Measurements from ENCODE around the gene RNF208.

Gene RNF208

DNA sequence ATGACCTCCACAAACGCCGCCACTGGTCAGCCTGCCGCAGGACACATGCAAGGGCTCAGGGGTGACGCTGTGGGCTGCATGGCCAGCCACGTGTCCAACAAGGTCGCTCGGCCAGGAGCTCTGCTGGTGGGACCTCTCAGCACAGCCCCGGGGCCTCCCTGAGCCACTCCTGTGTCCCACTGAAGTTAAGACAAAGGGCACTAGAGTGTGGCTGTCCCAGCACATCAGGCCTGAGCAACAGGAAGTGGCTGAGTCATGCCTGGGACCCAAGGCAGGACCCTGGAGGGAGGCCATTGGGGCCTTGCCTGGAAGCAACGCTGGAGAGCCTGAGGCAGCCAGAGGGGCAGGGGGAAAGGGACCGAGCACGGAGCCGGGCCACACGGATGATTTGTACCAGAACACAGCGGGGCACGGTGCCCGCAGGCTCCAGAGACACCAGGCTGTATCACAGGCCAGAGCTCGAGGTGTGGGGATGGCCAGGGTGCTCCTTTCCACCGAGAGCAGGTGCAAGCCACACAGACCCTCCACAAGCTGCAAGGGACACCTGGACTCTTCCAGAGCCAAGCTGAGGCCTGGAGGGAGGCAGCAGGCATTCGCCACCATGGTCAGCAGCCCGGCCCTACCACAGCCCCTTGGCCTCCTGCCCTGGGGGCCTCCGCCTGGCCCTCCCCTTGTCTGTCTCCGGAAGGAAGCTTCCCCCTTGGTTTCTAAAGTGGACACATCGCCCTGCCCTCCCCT is 43.7 kb downstream of the RNF208 start:
- no peak for DNase-seq (ENCODE audit: low read depth in 1 of 2, low spot score in 1 of 2)

DNA sequence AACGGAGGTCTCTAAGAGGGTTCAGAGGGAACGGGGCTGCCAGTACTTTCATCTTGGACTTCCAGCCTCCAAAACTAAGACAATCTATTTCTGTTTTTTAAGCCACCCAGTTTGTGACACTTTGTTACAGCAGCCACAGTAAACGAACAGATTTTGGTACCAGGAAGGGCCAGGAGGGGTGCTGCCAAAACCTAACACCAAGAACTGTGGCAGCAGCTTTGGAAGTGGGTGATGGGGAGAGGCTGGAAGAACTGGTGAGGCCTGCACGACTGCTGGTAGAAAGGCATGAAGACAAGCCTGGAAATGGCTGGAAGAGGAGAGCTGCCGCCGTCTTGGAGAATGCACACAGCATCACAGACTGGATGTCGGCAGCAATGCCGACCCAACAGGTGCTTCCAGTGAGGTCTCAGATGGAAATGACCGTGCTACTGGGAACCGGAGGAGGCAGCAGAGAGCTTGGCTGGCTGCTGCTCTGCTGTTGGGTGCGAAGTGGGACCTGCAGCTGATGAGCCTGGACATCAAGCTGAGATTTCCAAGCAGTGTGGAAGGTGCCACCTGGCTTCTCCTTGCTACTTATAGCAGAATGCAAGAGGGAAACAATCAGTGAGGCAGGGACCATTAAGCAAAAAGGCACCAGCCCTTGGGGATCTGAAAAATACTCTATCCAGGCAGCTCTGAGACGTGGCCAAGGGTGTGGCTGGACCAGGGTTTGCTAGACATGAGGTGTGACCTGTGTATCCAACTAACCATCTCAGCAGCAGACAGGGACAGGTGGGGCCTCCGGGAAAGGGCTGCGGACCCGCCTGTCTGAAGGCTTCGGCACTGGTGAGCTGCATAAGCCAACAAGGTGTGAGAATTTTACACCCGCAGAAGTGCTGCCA is 45.5 kb downstream of the RNF208 start:
- DNase-seq (ENCODE audit: low read depth in 1 of 2, low spot score in 1 of 2) = no peak

DNA sequence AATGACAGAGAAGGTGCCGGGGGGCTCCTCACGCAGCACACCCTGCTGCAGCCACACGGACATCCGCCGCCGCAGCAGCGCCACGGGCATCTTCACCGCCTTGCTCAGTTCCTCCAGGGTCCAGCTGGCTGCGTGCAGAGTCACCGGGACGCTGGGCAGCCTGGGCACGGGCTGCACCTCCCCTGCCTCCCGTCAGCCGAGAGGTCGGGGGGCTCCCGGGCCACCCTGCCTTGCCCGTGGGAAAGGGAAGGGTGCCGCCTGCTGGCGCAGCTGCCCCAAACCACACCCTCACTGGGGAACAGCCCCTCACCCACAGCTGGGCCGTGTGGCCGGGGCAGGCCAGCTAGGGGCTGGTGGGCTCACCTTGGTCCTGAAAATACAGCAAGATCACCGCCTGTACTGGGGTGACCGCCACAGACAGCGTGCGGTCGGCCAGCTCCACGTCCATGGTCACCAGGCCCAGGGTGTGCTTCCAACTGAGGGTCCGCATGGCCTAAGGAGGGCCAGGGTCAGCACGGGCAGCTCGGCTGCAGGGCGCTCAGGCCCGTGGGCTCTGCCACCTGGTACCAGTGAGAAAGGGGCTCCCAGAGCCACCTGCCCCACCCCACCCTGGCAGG is 46.6 kb downstream of the RNF208 start:
- no peak for DNase-seq (ENCODE audit: low read depth in 1 of 2, low spot score in 1 of 2)

GRCh38 chr9:137174722-137175293 is 47.2 kb downstream of the RNF208 start:
- no peak for DNase-seq (ENCODE audit: low read depth in 1 of 2, low spot score in 1 of 2)

- no peak for DNase-seq (ENCODE audit: low read depth in 1 of 2, low spot score in 1 of 2)
Observed at GRCh38 chr9:137173796-137174664, 48.0 kb downstream of the RNF208 start.

GRCh38 chr9:137172901-137173795 is 48.9 kb downstream of the RNF208 start:
- no peak for DNase-seq (ENCODE audit: low read depth in 1 of 2, low spot score in 1 of 2)

- no peak for DNase-seq (ENCODE audit: low read depth in 1 of 2, low spot score in 1 of 2)
Observed at GRCh38 chr9:137171149-137171900, 50.7 kb downstream of the RNF208 start.

DNA sequence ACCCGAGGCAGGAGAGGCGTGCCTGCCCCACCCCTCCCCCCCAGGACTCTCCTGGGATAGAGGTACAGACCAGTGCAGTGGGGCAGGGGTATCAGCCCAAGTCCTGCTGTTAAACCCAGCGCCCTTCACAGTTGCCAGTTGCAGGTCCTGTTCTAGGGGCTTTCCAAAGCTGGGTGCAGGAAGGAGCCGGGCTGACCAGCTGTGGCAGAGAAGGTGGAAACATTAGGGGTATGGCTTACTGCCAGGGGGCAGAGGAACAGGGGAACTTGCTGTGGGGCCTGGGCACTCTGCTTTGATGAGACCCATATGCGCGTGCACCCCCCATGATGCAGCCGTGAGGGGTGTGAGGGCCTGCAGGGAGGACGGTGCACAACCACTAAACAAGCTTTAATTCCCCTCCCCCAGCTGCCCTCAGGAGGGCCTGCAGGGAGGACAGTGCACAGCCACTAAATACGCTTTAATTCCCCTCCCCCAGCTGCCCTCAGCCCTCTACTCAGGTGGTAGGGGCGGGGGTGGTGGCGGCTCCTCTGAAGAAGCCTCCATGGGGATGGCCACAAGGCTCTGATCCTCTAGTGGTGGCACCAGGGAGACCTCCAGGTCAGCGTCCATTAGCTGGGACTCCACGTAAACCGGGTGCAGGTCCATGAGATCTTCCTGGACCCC is 51.4 kb downstream of the RNF208 start:
- no peak for DNase-seq (ENCODE audit: low read depth in 1 of 2, low spot score in 1 of 2)

Data from activated CD4-positive, alpha-beta T cell treated with anti-CD3 and anti-CD28 coated beads, Interleukin-2, amount 50 U/mL, for 24 hours (primary cell).